HL-60/S4 treated with phorbol 12-myristate 13-acetate at 8.2 ng/mL for 4 days and 3 days (cell line): ENCODE data around the gene FAM72D.
"Not testable (repeated sequence)": the region's sequence is repeated elsewhere in the genome, so short reads cannot be mapped to it uniquely, and the experiment has no call there.

Experiments used
- in situ Hi-C: fragments of 300-500 bp; cut with MboI; formaldehyde crosslinking; loops from 2 replicates; pipeline ENCODE4 v1.15.0; 2022; ENCODE audit warnings: low sequenced_read_pairs

The FAM72D gene

DNA sequence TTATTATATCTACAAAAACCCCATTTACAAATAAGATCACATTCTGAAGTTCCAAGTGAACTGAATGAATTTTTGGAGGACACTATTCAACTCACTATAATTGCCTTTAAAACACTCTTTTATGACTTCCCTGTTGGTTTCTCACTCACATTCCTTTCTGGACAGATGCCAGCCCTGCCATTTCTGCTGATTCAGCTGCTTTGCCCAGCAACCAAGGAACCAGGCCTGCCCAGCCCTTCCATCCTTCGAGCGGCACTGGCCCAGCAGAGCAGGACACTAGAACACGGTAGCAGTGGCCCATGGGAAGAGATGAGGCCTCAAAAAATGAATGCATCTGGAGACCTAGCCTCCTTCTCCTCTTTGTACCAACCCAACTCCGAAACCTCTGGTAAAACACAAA, 50.5 kb downstream of the FAM72D start:
- in situ Hi-C loops = not testable (repeated sequence)

DNA sequence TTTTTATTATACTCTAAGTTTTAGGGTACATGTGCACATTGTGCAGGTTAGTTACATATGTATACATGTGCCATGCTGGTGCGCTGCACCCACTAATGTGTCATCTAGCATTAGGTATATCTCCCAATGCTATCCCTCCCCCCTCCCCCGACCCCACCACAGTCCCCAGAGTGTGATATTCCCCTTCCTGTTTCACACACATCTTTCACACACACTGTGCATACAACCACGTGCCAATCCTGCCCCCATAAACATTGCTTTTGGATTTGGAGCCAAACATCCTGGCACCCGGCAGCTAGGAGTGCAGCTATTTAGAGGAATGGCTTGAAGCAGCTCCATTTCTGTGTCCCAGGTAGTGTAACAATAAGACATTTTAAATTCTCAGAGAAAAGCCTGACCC, 51.4 kb downstream of the FAM72D start:
- in situ Hi-C loops = not testable (repeated sequence)

DNA sequence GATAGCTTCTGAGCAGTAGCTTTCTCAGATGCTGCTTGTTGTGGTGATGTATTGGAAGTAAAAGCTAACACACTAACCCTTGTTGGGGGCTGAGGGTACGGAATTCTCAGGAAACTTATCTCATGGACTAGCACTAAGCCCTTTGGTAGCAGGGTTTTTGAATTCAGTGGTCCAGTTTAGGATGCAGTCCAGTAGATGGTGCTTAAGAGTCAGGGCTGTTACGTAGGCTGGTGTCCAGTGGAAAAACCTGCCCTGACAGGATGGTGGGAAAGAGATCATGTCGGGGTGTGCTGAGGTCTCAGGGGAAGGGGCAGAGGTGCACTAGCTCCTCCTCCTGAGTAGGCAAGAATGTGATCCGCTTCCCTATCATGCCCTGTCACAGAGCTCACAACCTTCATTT, 59.6 kb downstream of the FAM72D start:
- in situ Hi-C loops = not testable (repeated sequence)

DNA sequence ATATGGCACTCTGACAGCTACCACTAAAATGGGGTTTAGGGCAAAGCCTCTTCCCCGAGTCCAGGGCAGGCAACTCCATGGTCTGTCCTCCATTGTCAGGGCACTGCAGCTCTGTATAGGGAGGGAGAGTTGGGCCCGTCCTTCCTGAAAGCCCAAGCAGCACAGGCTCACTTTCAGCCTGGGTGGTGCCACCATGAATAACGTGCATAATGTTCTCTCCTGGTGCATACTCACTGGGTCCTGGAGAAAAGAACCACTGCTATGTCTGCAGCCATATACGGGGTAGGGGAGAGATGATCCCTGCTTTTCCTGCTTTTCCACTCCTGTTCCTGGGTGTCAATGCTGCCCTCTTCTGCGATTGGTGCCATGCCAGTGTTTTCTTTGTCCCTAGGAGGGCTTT, 60.1 kb downstream of the FAM72D start:
- in situ Hi-C loops = not testable (repeated sequence)

DNA sequence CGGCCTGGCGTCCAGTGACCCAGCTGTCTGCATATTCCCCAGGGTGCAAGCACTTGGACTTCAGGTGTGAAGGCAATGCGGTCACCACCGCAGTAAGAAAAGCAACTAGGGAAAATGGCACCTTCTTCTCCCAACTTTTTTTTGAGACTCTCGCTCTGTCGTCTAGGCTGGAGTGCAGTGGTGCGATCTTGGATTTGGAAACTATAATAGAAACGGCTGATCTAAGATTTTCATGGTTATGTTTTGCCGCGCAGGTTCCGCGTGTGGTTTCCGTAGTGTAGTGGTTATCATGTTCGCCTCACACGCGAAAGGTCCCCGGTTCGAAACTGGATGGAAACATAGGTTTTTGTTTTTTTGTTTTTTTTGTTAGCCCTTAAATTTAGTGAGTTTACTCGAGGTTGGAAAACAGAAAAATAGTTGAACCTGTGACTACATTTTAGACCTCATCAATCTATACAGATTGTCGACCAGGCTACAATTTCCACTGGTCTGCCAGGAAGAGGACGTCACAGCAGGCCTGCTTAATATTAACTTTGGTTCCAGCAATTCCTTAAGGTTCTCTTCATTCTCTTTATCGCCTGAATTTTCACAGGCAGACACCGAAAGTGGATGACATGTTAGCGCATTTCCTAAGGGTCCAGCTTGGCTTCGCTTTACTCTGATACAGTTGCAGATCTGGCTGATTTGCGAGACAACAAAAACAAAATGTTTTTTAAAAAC, 61.3 kb downstream of the FAM72D start:
- in situ Hi-C loops = not testable (repeated sequence)

GRCh38 chr1:145157715-145158114, 61.9 kb downstream of the FAM72D start:
- in situ Hi-C loops = not testable (repeated sequence)

DNA sequence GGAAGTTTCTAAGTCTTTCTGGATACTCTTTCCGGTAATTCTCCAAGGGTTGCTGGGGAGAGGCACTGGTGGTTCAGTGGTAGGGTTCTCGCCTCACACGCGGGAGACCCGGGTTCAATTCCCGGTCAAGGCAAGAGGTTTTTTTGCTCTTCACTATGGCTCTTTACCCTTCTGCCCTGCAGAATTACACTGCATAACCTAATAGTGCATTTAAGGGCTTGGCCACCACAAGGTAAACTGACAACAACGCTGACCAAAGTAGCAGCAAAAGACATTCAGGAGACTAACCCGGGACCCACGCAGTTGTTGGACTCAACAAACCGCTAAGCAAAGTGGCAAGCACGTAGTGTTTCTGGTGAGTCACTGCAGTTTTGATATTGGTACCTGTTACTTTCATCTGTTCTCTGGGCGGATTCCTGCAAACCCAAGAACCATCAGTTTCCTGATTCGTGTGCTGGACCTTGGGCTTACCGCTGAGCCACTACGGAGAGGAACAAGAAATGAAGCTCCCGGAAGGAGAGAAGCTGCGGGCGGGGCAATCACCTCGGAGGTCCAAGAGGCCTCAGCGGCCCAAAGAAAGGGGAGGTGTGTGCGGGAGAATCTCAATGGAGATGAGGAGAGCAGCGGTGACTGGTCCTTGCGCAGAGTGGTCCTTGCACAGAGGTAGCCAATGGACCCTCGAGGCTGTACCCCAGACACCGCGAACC, 65.4 kb downstream of the FAM72D start:
- in situ Hi-C loops = not testable (repeated sequence)
